GM06990 (cell line): Measurements from ENCODE around the gene COL10A1.

Source experiments
- DNase-seq: peaks from one replicate; pipeline ENCODE4 v3.0.0-alpha.2; 2011; ENCODE audit not compliant: insufficient read length; ENCODE audit errors: extremely low read depth
- H3K27me3 ChIP-seq: replicated peaks from 2 replicates; pipeline ENCODE4 v1.6.0; 2011; ENCODE audit warnings: low read length; ENCODE audit not compliant: control insufficient read depth, insufficient read depth
- H3K36me3 ChIP-seq: 2 replicates; pipeline ENCODE4 v1.5.1; 2011; ENCODE audit warnings: low read length; ENCODE audit not compliant: control insufficient read depth, insufficient read depth
- H3K4me3 ChIP-seq: replicated peaks from 2 replicates; pipeline ENCODE4 v1.5.1; 2011; ENCODE audit warnings: low read depth, mild to moderate bottlenecking, control low read depth, low read length
- TF ChIP-seq, protein P1 (sequence below): IDR thresholded peaks from 2 replicates; pipeline ENCODE4 v1.5.1; 2011; ENCODE audit warnings: low read length, control low read depth, mild to moderate bottlenecking, inconsistent platforms; ENCODE audit not compliant: insufficient read depth, poor library complexity, severe bottlenecking

Gene COL10A1

DNA sequence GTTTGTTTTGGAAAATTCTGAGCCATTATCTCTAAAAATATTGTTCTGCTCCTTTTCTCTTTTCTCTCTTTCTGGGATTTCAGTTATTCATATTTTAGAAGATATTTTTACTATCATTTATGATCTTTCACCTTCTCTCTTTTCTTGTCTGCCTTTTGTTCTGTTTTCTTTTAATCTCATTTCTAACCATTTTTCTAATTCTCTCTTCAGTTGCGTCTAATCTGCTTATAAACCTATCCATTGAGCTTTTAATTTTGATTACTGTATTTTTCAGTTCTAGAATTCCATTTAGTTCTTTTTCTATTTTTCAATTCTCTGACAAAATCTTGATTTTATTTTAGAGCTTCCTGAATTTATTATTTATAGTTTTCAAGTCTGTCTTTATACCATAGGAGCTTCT lies 42.2 kb upstream of the COL10A1 start:
- no peak for DNase-seq
- H3K36me3 ChIP-seq: no peaks in the 10 kb centered on the region
- H3K27me3 ChIP-seq: no peaks in the 10 kb centered on the region
- no peak overlapping the region for H3K4me3 ChIP-seq
- TF ChIP-seq, protein P1, sequence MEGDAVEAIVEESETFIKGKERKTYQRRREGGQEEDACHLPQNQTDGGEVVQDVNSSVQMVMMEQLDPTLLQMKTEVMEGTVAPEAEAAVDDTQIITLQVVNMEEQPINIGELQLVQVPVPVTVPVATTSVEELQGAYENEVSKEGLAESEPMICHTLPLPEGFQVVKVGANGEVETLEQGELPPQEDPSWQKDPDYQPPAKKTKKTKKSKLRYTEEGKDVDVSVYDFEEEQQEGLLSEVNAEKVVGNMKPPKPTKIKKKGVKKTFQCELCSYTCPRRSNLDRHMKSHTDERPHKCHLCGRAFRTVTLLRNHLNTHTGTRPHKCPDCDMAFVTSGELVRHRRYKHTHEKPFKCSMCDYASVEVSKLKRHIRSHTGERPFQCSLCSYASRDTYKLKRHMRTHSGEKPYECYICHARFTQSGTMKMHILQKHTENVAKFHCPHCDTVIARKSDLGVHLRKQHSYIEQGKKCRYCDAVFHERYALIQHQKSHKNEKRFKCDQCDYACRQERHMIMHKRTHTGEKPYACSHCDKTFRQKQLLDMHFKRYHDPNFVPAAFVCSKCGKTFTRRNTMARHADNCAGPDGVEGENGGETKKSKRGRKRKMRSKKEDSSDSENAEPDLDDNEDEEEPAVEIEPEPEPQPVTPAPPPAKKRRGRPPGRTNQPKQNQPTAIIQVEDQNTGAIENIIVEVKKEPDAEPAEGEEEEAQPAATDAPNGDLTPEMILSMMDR: no peak

DNA sequence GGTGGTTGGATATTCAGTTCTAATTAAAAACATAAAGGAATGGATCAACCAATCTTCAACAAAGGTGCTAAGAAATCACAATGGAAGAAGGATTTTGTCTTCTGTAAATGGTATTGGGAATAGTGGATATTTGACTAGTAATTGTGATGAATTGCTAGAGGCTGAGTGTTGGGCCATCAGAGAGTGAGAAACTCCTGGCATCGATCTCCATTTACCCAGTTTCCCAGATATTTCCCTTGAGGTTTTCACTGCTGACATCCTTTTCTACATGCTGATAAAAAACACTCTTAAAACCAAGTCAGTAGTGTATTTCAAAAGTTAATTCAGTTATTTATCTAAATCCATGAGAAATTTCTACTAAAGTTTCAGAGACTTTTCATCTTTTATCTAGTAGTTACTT lies 40.4 kb upstream of the COL10A1 start:
- Histone ChIP-seq H3K27me3 (no peaks in the 10 kb centered on the region), H3K4me3 (no peak overlapping the region), H3K36me3 (no peaks in the 10 kb centered on the region)
- TF ChIP-seq, protein P1: no peak
- no peak for DNase-seq

DNA sequence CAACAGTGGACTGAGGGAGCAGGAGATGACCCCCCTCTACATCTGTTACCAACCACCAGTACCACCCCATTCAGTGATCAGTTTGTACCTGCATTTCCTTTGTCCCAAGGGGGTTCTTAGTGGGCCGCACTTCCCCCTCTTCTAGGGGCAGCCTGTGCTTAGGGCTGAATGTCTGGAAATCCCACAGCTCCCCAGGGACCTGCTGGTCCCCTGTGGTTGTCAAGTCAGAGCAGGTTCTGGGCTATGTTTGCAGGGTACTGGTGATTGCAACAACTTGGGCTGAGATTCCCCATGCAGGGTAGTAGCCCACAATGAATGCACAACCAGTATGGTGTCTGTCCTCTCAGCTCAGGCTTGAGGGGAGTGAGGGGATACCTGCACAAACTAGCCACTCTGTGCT lies 39.7 kb upstream of the COL10A1 start:
- no peak overlapping the region for H3K4me3 ChIP-seq
- TF ChIP-seq, protein P1: no peak
- peak; percentile 23 for DNase-seq
- no peaks in the 10 kb centered on the region for H3K27me3 ChIP-seq
- no peaks in the 10 kb centered on the region for H3K36me3 ChIP-seq

GRCh38 chr6:116159782-116160524 lies 34.0 kb upstream of the COL10A1 start:
- Histone ChIP-seq H3K27me3 (no peaks in the 10 kb centered on the region), H3K36me3 (no peaks in the 10 kb centered on the region), H3K4me3 (no peak overlapping the region)
- TF ChIP-seq, protein P1: no peak
- DNase-seq: no peak

- TF ChIP-seq, protein P1: no peak
- Histone ChIP-seq H3K27me3 (no peaks in the 10 kb centered on the region), H3K36me3 (no peaks in the 10 kb centered on the region), H3K4me3 (no peak overlapping the region)
- DNase-seq: no peak
These were observed 32.7 kb upstream of the COL10A1 start for GRCh38 chr6:116158641-116159040.

DNA sequence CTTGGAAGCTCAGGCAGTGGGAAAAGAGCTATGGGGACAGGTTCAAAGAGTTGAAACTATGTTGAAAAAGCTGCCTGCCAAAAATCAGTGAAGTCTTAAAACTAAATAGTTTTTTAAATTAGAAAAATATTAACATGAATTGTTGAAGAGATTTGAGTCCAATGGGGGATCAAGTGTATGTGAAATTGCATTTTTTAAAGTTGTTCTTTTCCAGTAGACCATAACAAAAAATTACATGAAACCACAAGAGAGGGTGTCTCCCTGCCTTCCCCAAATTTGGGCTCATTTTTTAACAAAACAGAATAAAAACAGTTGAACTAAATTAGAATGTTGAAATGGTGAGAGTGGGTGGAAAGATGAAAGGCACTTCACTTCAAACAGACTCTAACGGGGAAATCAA lies 31.5 kb upstream of the COL10A1 start:
- Histone ChIP-seq H3K36me3 (no peaks in the 10 kb centered on the region), H3K4me3 (no peak overlapping the region), H3K27me3 (no peaks in the 10 kb centered on the region)
- DNase-seq: no peak
- TF ChIP-seq, protein P1: no peak
